ENCODE results near the gene TTC27.
"Not testable (repeated sequence)": the region's sequence is repeated elsewhere in the genome, so short reads cannot be mapped to it uniquely, and the experiment has no call there.

The TTC27 gene

GRCh38 chr2:32745675-32746074 is 117.8 kb downstream of the TTC27 start:
- H3K4me1 ChIP-seq (ENCODE audit: control insufficient read depth, insufficient read depth, low read length), result no peaks in the 10 kb centered on the region
- H3K9me3 ChIP-seq (ENCODE audit: control insufficient read depth, insufficient read depth, low read length), result no peaks in the 10 kb centered on the region
- H3K27me3 ChIP-seq (ENCODE audit: control insufficient read depth, insufficient read depth, low read length), result no peaks in the 10 kb centered on the region
- H3K9ac ChIP-seq (ENCODE audit: low read depth, low read length), result no peak overlapping the region
- no peaks in the 10 kb centered on the region for H3K36me3 ChIP-seq (ENCODE audit: control insufficient read depth, insufficient read depth, low read length)
- no peak overlapping the region for H3K4me3 ChIP-seq (ENCODE audit: low read depth, low read length)

- Histone ChIP-seq H3K27me3 (ENCODE audit: control insufficient read depth, insufficient read depth, low read length) (no peaks in the 10 kb centered on the region), H3K4me3 (ENCODE audit: low read depth, low read length) (no peak overlapping the region), H3K36me3 (ENCODE audit: control insufficient read depth, insufficient read depth, low read length) (no peaks in the 10 kb centered on the region), H3K4me1 (ENCODE audit: control insufficient read depth, insufficient read depth, low read length) (no peaks in the 10 kb centered on the region), H3K9ac (ENCODE audit: low read depth, low read length) (no peak overlapping the region), H3K9me3 (ENCODE audit: control insufficient read depth, insufficient read depth, low read length) (no peaks in the 10 kb centered on the region)
Measured at GRCh38 chr2:32746669-32747068, 118.8 kb downstream of the TTC27 start.

DNA sequence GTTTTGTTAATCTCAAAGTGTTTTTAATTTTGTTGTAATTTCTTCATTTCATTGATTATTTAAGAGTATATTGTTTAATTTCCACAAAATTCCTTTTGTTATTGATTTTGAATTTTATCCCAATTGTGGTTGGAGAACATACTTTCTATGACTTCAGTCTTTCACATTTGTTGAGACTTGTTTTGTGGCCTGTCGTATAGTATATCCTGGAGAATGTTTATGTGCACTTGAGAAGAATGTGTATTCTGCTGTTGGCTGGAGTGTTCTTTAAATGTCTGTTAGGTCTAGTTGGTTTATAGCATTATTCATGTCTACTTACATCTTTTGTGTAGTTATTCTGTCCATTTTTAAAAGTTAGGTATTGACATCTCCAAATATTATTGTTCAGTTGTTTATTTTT is 120.3 kb downstream of the TTC27 start:
- Histone ChIP-seq H3K9me3 (ENCODE audit: control insufficient read depth, insufficient read depth, low read length) (no peaks in the 10 kb centered on the region), H3K4me1 (ENCODE audit: control insufficient read depth, insufficient read depth, low read length) (no peaks in the 10 kb centered on the region), H3K27me3 (ENCODE audit: control insufficient read depth, insufficient read depth, low read length) (no peaks in the 10 kb centered on the region), H3K4me3 (ENCODE audit: low read depth, low read length) (no peak overlapping the region), H3K9ac (ENCODE audit: low read depth, low read length) (no peak overlapping the region), H3K36me3 (ENCODE audit: control insufficient read depth, insufficient read depth, low read length) (no peaks in the 10 kb centered on the region)

DNA sequence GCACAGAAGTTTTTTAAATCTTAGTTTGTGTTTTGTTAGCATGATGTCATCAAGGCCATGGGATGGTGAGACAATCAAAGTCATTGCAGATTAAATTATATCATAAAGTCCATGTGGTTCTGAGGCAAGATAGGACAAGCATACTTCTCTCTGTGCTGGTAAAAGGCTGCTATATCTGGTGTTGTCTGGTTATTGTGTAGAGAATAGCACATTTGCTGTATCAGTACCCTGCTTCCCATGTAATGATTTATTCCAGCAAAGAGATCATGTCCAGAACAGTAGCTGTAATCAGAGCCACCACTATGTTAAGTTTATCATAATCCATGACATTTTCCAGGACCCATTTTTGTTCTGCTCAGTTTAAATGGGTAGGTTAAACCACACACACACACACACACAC is 123.0 kb downstream of the TTC27 start:
- H3K9me3 ChIP-seq (ENCODE audit: control insufficient read depth, insufficient read depth, low read length), result no peaks in the 10 kb centered on the region
- no peak overlapping the region for H3K9ac ChIP-seq (ENCODE audit: low read depth, low read length)
- no peaks in the 10 kb centered on the region for H3K27me3 ChIP-seq (ENCODE audit: control insufficient read depth, insufficient read depth, low read length)
- no peaks in the 10 kb centered on the region for H3K4me1 ChIP-seq (ENCODE audit: control insufficient read depth, insufficient read depth, low read length)
- no peak overlapping the region for H3K4me3 ChIP-seq (ENCODE audit: low read depth, low read length)
- no peaks in the 10 kb centered on the region for H3K36me3 ChIP-seq (ENCODE audit: control insufficient read depth, insufficient read depth, low read length)

GRCh38 chr2:32752205-32752604 is 124.4 kb downstream of the TTC27 start:
- Histone ChIP-seq H3K4me3 (ENCODE audit: low read depth, low read length) (no peak overlapping the region), H3K9me3 (ENCODE audit: control insufficient read depth, insufficient read depth, low read length) (no peaks in the 10 kb centered on the region), H3K9ac (ENCODE audit: low read depth, low read length) (no peak overlapping the region), H3K36me3 (ENCODE audit: control insufficient read depth, insufficient read depth, low read length) (no peaks in the 10 kb centered on the region), H3K27me3 (ENCODE audit: control insufficient read depth, insufficient read depth, low read length) (no peaks in the 10 kb centered on the region), H3K4me1 (ENCODE audit: control insufficient read depth, insufficient read depth, low read length) (no peaks in the 10 kb centered on the region)

- no peaks in the 10 kb centered on the region for H3K4me1 ChIP-seq (ENCODE audit: control insufficient read depth, insufficient read depth, low read length)
- H3K4me3 ChIP-seq (ENCODE audit: low read depth, low read length), result no peak overlapping the region
- H3K9me3 ChIP-seq (ENCODE audit: control insufficient read depth, insufficient read depth, low read length), result no peaks in the 10 kb centered on the region
- H3K27me3 ChIP-seq (ENCODE audit: control insufficient read depth, insufficient read depth, low read length), result no peaks in the 10 kb centered on the region
- H3K9ac ChIP-seq (ENCODE audit: low read depth, low read length), result no peak overlapping the region
- no peaks in the 10 kb centered on the region for H3K36me3 ChIP-seq (ENCODE audit: control insufficient read depth, insufficient read depth, low read length)
Measured at GRCh38 chr2:32752952-32753351, 125.1 kb downstream of the TTC27 start.

DNA sequence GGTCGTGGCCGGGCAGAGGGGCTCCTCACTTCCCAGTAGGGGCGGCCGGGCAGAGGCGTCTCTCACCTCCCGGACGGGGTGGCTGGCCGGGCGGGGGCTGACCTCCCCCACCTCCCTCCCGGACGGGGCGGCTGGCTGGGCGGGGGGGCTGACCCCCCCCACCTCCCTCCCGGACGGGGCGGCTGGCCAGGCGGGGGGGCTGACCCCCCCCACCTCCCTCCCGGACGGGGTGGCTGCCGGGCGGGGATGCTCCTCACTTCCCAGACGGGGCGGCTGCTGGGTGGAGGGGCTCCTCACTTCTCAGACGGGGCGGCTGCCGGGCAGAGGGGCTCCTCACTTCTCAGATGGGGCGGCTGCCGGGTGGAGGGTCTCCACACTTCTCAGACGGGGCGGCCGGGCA is 126.8 kb downstream of the TTC27 start:
- H3K9me3 ChIP-seq (ENCODE audit: control insufficient read depth, insufficient read depth, low read length); H3K4me1 ChIP-seq (ENCODE audit: control insufficient read depth, insufficient read depth, low read length); H3K4me3 ChIP-seq (ENCODE audit: low read depth, low read length); H3K9ac ChIP-seq (ENCODE audit: low read depth, low read length); H3K36me3 ChIP-seq (ENCODE audit: control insufficient read depth, insufficient read depth, low read length); H3K27me3 ChIP-seq (ENCODE audit: control insufficient read depth, insufficient read depth, low read length): not testable (repeated sequence)

DNA sequence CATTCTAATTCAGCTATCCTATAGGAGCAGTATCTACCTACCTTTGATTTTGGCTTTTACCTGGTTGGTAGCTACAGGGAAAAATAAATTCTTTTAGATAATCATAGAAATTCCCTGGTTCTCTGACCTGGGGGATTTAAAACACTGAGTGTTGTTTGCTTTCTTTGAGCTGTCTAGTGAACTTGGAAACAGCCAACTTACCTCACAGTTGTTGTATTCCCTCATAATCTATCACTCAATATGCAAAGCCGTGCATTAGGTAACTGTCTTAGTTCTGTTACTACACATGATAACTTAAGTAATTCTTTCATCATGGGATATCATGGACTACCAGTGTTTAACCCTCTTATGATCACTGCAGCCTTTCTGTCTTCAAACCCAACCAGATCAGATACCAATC is 127.8 kb downstream of the TTC27 start:
- Histone ChIP-seq H3K36me3 (ENCODE audit: control insufficient read depth, insufficient read depth, low read length) (no peaks in the 10 kb centered on the region), H3K27me3 (ENCODE audit: control insufficient read depth, insufficient read depth, low read length) (no peaks in the 10 kb centered on the region), H3K4me1 (ENCODE audit: control insufficient read depth, insufficient read depth, low read length) (no peaks in the 10 kb centered on the region), H3K4me3 (ENCODE audit: low read depth, low read length) (no peak overlapping the region), H3K9me3 (ENCODE audit: control insufficient read depth, insufficient read depth, low read length) (no peaks in the 10 kb centered on the region), H3K9ac (ENCODE audit: low read depth, low read length) (no peak overlapping the region)

DNA sequence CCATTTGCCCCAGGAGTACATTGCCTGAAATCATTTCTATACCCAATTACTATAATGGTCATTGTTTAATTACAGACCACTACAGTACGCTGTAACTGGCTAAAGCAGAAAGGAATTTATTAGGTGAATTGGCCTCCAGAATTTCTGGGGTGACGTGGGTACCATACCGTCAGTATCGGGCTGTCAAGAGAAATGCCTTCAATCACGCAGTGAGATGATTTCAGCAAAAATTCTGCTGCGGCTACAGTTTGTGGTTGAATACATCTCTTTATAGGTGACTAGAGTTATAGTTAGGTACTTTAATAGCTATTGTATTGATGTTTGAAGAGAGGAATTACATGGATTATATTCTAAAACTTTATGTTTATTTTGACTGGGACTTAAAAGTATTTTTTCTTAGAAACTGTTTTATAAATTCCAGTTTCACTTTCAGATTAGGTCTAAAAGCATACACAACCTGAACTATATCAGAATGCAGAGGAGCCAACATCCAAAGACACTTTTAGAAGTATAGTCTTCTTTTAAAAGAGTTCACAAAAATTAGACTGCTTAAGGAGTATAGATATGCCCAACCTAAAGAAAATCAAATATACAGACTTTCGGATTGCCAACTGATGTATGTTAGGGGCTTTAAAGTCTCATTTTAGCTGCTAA is 128.4 kb downstream of the TTC27 start:
- Histone ChIP-seq H3K9me3 (ENCODE audit: control insufficient read depth, insufficient read depth, low read length) (no peaks in the 10 kb centered on the region), H3K4me3 (ENCODE audit: low read depth, low read length) (no peak overlapping the region), H3K9ac (ENCODE audit: low read depth, low read length) (no peak overlapping the region), H3K36me3 (ENCODE audit: control insufficient read depth, insufficient read depth, low read length) (no peaks in the 10 kb centered on the region), H3K27me3 (ENCODE audit: control insufficient read depth, insufficient read depth, low read length) (no peaks in the 10 kb centered on the region), H3K4me1 (ENCODE audit: control insufficient read depth, insufficient read depth, low read length) (no peaks in the 10 kb centered on the region)

- Histone ChIP-seq H3K4me1 (ENCODE audit: control insufficient read depth, insufficient read depth, low read length) (no peaks in the 10 kb centered on the region), H3K9me3 (ENCODE audit: control insufficient read depth, insufficient read depth, low read length) (no peaks in the 10 kb centered on the region), H3K27me3 (ENCODE audit: control insufficient read depth, insufficient read depth, low read length) (no peaks in the 10 kb centered on the region), H3K36me3 (ENCODE audit: control insufficient read depth, insufficient read depth, low read length) (no peaks in the 10 kb centered on the region), H3K9ac (ENCODE audit: low read depth, low read length) (no peak overlapping the region), H3K4me3 (ENCODE audit: low read depth, low read length) (no peak overlapping the region)
Measured at GRCh38 chr2:32758232-32758631, 130.4 kb downstream of the TTC27 start.

- no peaks in the 10 kb centered on the region for H3K4me1 ChIP-seq (ENCODE audit: control insufficient read depth, insufficient read depth, low read length)
- H3K9ac ChIP-seq (ENCODE audit: low read depth, low read length), result no peak overlapping the region
- no peaks in the 10 kb centered on the region for H3K27me3 ChIP-seq (ENCODE audit: control insufficient read depth, insufficient read depth, low read length)
- no peaks in the 10 kb centered on the region for H3K9me3 ChIP-seq (ENCODE audit: control insufficient read depth, insufficient read depth, low read length)
- H3K4me3 ChIP-seq (ENCODE audit: low read depth, low read length), result no peak overlapping the region
- H3K36me3 ChIP-seq (ENCODE audit: control insufficient read depth, insufficient read depth, low read length), result no peaks in the 10 kb centered on the region
Measured at GRCh38 chr2:32760628-32761027, 132.8 kb downstream of the TTC27 start.

- H3K4me1 ChIP-seq (ENCODE audit: control insufficient read depth, insufficient read depth, low read length), result no peaks in the 10 kb centered on the region
- no peaks in the 10 kb centered on the region for H3K9me3 ChIP-seq (ENCODE audit: control insufficient read depth, insufficient read depth, low read length)
- H3K4me3 ChIP-seq (ENCODE audit: low read depth, low read length), result no peak overlapping the region
- no peaks in the 10 kb centered on the region for H3K27me3 ChIP-seq (ENCODE audit: control insufficient read depth, insufficient read depth, low read length)
- H3K9ac ChIP-seq (ENCODE audit: low read depth, low read length), result no peak overlapping the region
- H3K36me3 ChIP-seq (ENCODE audit: control insufficient read depth, insufficient read depth, low read length), result no peaks in the 10 kb centered on the region
Measured at GRCh38 chr2:32768387-32769174, 140.7 kb downstream of the TTC27 start.

Data from iPS-15b (cell line).